HS-5 (cell line): ENCODE data around the gene B3GALT6.
"Not testable (repeated sequence)": the region's sequence is repeated elsewhere in the genome, so short reads cannot be mapped to it uniquely, and the experiment has no call there.

Experiments
- DNase-seq: peaks from one replicate; pipeline ENCODE4 v3.0.0-alpha.2; 2012; ENCODE audit warnings: low read depth

The B3GALT6 gene

GRCh38 chr1:1245178-1245816 lies 13.3 kb downstream of the B3GALT6 start:
- no peak for DNase-seq

GRCh38 chr1:1245817-1246576 lies 14.0 kb downstream of the B3GALT6 start:
- DNase-seq = no peak

GRCh38 chr1:1246577-1247340 lies 14.7 kb downstream of the B3GALT6 start, which contains the start of gene C1QTNF12:
TSS of gene C1QTNF12 (minus strand) at chr1:1246722. CDS start at chr1:1246690, 32 bp downstream.
- no peak for DNase-seq

DNA sequence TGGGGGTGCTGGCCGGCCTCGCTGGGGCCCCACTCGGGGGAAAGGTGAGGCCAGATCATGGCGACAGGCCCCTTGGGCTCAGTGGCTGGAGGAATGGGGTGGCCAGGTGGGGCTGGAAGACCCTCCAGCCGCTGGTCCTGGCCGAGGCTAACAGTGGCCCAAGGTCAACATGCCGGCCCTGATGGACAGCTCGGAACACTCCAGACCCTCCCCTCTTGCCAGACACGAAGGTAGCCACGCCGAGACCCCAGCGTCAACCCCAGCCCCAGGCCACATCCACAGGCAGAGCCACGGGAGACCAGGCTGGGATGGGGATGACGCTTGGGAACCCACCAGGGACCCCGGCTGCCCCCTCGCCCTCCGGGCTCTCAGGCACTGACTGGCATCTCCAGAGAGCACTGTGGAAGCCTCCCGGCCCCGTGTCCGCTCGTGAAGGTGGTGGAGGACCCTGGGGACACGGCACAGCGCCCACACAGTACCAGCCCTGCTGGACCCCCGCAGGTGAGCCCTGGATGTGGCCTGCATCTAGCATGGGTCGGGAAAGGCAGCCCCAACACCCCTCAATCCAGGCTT lies 15.4 kb downstream of the B3GALT6 start:
- no peak for DNase-seq

DNA sequence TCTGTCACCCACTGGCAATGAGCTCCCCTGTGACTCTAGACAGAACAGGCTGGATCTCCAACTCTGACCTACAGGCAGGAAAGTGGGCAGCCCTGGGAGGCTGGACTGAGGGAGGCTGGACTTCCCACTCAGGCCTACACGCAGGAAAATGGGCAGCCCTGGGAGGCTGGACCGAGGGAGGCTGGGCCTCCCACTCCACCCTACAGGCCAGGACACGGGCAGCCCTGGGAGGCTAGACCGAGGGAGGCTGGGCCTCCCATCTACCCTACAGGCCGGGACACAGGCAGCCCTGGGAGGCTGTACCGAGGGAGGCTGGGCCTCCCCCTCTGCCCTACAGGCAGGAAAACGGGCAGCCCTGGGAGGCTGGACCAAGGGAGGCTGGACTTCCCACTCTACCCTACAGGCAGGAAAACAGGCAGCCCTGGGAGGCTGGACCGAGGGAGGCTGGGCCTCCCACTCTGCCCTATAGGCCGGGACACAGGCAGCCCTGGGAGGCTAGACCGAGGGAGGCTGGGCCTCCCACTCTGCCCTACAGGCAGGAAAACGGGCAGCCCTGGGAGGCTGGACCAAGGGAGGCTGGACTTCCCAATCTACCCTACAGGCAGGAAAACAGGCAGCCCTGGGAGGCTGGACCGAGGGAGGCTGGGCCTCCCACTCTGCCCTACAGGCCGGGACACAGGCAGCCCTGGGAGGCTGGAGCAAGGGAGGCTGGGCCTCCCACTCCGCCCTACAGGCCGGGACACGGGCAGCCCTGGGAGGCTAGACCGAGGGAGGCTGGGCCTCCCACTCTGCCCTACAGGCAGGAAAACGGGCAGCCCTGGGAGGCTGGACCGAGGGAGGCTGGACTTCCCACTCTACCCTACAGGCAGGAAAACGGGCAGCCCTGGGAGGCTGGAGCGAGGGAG lies 16.2 kb downstream of the B3GALT6 start:
- DNase-seq = not testable (repeated sequence)

GRCh38 chr1:1250786-1251284 lies 18.8 kb downstream of the B3GALT6 start:
- DNase-seq = no peak

DNA sequence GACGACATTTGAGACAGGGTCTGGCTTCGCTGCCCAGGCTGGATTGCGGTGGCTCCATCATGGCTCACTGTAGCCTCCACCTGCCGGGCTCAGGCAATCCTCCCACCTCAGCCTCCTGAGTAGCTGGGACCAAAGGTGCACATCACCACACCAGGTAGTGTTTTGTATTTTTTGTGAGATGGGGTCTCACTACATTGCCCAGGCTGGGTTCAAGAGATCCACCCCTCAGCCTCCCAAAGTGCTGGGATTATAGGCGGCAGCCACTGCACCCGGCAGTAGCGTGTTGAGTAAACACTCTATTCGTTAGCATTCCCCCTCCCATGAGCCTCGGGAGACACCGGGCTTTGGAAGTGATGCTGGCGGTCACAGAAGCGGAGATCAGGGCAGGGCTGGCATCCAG lies 21.3 kb downstream of the B3GALT6 start:
- no peak for DNase-seq

- DNase-seq = no peak
Observed at GRCh38 chr1:1253972-1254666, 22.1 kb downstream of the B3GALT6 start.

DNA sequence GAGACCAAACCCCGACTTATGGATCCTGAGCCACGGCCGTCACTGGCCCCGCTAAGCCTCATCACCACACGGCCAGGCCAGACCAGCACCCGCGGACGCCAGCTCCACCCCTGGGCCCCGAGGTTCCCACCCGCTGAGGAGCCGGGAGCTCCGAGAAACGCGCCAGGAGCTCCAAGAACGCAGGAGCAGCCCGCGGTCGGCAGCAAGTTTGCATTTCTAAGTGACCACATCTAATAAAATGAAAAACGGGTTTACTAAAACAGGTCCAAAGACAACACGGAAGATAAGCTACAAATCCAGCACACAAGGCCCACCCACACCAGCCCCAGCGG lies 22.6 kb downstream of the B3GALT6 start:
- no peak for DNase-seq

GRCh38 chr1:1255078-1255477 lies 23.0 kb downstream of the B3GALT6 start:
- DNase-seq = no peak

- no peak for DNase-seq
Observed at GRCh38 chr1:1255611-1256010, 23.6 kb downstream of the B3GALT6 start.

DNA sequence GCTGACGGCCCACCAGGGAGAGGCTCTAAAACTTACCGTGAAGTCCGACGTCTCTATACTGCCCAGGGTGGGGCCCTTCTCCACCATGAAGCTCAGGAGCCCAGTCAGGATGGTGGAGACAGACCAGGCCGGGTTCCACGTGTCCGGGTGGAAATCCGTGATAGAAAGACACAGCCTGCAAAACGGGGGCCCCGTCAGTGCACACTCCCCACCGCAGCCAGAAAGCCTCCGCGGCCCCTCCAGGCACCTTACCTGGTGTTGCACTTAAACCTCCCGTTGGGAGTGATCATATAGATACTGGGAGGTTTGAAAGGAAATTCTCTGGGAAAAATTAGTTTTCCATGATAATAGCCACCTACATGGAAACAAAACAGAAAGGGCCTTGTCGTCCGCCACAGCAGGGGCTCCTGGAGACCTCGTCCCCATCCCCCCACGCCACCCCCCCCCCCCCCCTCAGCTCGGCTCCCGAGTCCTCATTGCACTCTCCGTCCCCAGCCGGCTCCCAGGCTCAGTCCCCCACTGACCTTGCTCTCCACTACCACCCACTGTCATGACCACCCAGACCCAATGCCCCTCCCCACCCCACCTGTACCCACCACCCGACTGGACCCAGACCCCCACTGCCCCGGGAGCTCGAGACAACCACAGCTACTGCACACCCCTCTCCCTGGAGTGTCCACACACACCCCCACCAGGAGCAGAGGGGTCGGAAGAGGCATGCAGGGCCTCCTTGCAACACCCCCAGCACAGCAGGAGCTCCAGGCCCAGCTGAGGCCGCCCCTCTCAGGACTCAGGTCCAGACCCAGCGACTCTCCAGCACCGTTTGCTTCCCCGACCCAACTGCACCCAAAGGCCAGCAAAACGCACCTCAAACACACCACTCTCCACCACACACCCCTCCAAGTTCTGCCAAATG lies 25.2 kb downstream of the B3GALT6 start:
- DNase-seq = no peak

GRCh38 chr1:1259119-1259488 lies 27.1 kb downstream of the B3GALT6 start:
- no peak for DNase-seq

DNA sequence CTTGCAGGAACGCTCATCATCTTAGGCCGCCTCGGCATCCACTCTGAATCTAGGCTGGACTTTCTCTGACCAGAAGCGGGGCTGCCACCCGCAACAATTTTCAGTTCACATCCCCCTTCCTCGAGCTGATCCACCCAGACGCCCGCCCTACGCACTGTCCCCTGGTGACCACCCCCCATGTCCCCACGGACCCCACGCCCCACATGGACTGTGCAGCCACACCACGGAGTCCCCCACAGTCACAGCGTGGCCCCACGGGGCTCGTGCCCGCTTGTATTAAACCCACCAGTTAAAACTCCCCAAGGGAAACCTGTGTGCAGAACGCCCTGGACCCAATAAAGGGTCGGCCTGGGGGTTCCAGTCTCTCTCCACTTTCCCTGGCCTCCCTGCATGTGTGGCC lies 27.5 kb downstream of the B3GALT6 start:
- DNase-seq = no peak

- DNase-seq = no peak
Observed at GRCh38 chr1:1259951-1260600, 28.0 kb downstream of the B3GALT6 start.

GRCh38 chr1:1260843-1261560 lies 29.0 kb downstream of the B3GALT6 start:
- no peak for DNase-seq

- no peak for DNase-seq
Observed at GRCh38 chr1:1262071-1262470, 30.0 kb downstream of the B3GALT6 start.

DNA sequence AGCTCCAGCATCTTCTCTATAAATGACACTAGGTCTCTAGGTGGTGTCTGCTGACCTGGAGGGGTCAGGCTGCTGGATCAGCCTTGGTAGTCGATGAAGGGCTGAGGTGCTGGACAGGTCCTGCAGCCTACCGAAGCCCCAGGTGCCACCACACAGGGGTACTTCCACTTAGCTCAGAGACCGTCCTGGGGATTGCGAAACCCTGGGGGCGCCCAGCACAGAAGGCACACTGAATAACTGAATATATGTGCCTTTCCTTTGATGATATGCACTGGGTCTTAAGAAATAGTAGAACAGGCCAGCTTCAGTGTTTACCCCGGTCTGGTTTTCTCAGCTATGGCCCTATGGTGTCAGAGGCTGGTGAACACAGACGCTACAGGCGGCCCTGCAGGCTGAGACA lies 30.7 kb downstream of the B3GALT6 start:
- no peak for DNase-seq

DNA sequence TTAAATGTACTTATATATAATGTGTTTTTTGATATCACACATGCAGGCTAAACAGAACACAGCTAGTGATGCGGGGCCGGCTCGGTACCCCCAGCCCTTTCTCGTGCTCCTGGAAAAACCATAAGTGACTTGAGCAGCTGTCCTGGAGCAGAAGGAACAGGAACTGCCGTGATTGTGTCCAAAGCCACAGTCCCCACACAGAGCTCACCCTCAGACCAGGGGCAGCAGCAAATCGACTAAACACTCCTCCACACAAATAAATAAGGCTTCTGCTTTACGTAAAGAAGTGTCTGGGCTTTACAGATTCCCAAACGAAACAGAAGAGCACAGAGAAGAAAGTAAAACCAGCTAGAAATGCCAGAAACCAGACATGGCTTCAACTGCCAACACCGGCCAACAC lies 32.0 kb downstream of the B3GALT6 start:
- no peak for DNase-seq
